Epithelial cell of esophagus (primary cell): ENCODE results near the gene IVD.

Experiments
- DNase-seq: peaks from one replicate; pipeline ENCODE4 v3.0.0; 2010; ENCODE audit warnings: low read depth
- H3K4me3 ChIP-seq: 2 replicates; pipeline ENCODE4 v1.5.1; 2011; ENCODE audit warnings: mild to moderate bottlenecking, low read length, control low read depth
- TF ChIP-seq, protein P1 (sequence below): IDR thresholded peaks from 2 replicates; pipeline ENCODE4 v1.5.1; 2011; ENCODE audit warnings: low read depth, mild to moderate bottlenecking, low read length, control low read depth, inconsistent platforms; ENCODE audit not compliant: insufficient read depth; ENCODE audit errors: missing control alignments

IVD gene

GRCh38 chr15:40460404-40460803, 54.8 kb downstream of the IVD start:
- TF ChIP-seq, protein P1, sequence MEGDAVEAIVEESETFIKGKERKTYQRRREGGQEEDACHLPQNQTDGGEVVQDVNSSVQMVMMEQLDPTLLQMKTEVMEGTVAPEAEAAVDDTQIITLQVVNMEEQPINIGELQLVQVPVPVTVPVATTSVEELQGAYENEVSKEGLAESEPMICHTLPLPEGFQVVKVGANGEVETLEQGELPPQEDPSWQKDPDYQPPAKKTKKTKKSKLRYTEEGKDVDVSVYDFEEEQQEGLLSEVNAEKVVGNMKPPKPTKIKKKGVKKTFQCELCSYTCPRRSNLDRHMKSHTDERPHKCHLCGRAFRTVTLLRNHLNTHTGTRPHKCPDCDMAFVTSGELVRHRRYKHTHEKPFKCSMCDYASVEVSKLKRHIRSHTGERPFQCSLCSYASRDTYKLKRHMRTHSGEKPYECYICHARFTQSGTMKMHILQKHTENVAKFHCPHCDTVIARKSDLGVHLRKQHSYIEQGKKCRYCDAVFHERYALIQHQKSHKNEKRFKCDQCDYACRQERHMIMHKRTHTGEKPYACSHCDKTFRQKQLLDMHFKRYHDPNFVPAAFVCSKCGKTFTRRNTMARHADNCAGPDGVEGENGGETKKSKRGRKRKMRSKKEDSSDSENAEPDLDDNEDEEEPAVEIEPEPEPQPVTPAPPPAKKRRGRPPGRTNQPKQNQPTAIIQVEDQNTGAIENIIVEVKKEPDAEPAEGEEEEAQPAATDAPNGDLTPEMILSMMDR, result no peak
- DNase-seq, result no peak

GRCh38 chr15:40461958-40462357, 56.4 kb downstream of the IVD start:
- TF ChIP-seq, protein P1, result no peak
- H3K4me3 ChIP-seq, result no peak overlapping the region
- no peak for DNase-seq

More at GRCh38 chr15:40460404-40460803, 54.8 kb downstream of the IVD start:
- no peak overlapping the region for H3K4me3 ChIP-seq

DNA sequence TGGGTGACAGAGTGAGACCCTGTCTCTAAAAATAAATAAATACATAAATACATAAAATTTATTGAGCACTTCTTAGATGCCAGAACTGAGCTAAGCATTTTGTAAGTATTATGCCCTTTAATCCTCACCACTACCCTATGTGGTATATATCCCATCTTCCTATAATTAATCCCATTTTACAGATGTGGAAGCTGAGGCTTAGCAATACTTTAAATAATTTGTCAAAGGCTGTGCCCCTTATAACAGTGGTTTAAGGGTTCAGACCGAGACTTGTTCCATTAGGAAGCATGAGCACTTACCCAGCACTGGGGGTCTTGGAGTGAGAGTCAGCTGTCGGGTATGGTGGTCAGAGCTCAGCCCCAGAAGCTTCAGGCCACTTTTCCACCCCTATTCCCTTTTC, 57.7 kb downstream of the IVD start:
- no peak for DNase-seq
- TF ChIP-seq, protein P1, result no peak
- no peak overlapping the region for H3K4me3 ChIP-seq

GRCh38 chr15:40463886-40464545, 58.4 kb downstream of the IVD start:
- no peak for DNase-seq
- H3K4me3 ChIP-seq, result no peak overlapping the region
- TF ChIP-seq, protein P1, result no peak

GRCh38 chr15:40464595-40465185, 59.1 kb downstream of the IVD start:
- TF ChIP-seq, protein P1, result no peak
- no peak for DNase-seq
- H3K4me3 ChIP-seq, result no peak overlapping the region

GRCh38 chr15:40465939-40466338, 60.3 kb downstream of the IVD start:
- H3K4me3 ChIP-seq, result no peak overlapping the region
- DNase-seq, result no peak
- TF ChIP-seq, protein P1, result no peak
